Islet precursor cell (in vitro differentiated cells): ENCODE results near the gene RPL3.
"Not testable (repeated sequence)": the region's sequence is repeated elsewhere in the genome, so short reads cannot be mapped to it uniquely, and the experiment has no call there.

Experiments
- DNase-seq: peaks from one replicate; pipeline ENCODE4 v3.0.0-alpha.2; 2018

Gene RPL3

GRCh38 chr22:39351689-39352214 is 32.3 kb upstream of the RPL3 start:
- peak; percentile 84 for DNase-seq

- no peak for DNase-seq
Measured at GRCh38 chr22:39350757-39351688, 31.6 kb upstream of the RPL3 start.

- peak; percentile 58 for DNase-seq
Measured at GRCh38 chr22:39349967-39350726, 30.7 kb upstream of the RPL3 start, which contains the start of gene SYNGR1. TSS of gene SYNGR1 (plus strand) at chr22:39349991. CDS start at chr22:39350011, 20 bp downstream.

GRCh38 chr22:39349506-39349966 is 30.1 kb upstream of the RPL3 start:
- DNase-seq, result peak; percentile 65

- no peak for DNase-seq
Measured at GRCh38 chr22:39348909-39349505, 29.6 kb upstream of the RPL3 start.

- no peak for DNase-seq
Measured at GRCh38 chr22:39345231-39345630, 25.8 kb upstream of the RPL3 start.

GRCh38 chr22:39344046-39344390 is 24.6 kb upstream of the RPL3 start:
- DNase-seq, result no peak

- peak; percentile 89 for DNase-seq
Measured at GRCh38 chr22:39343259-39344045, 24.0 kb upstream of the RPL3 start.

- no peak for DNase-seq
Measured at GRCh38 chr22:39341179-39341578, 21.8 kb upstream of the RPL3 start.

- not testable (repeated sequence) for DNase-seq
Measured at GRCh38 chr22:39339775-39340174, 20.4 kb upstream of the RPL3 start.

GRCh38 chr22:39336411-39336810 is 17.0 kb upstream of the RPL3 start:
- no peak for DNase-seq

- DNase-seq, result no peak
Measured at GRCh38 chr22:39332441-39333064, 13.1 kb upstream of the RPL3 start.

- not testable (repeated sequence) for DNase-seq
Measured at GRCh38 chr22:39330553-39330952, 11.1 kb upstream of the RPL3 start.

- DNase-seq, result peak; percentile 60
Measured at GRCh38 chr22:39327995-39328754, 8.8 kb upstream of the RPL3 start.

GRCh38 chr22:39325392-39325932 is 6.0 kb upstream of the RPL3 start:
- no peak for DNase-seq

GRCh38 chr22:39320616-39321029 is 1.2 kb upstream of the RPL3 start:
- not testable (repeated sequence) for DNase-seq

- DNase-seq, result no peak
Measured at GRCh38 chr22:39318507-39319283, 728 bp downstream of the RPL3 start.

- DNase-seq, result no peak
Measured at GRCh38 chr22:39317775-39318506, 1.5 kb downstream of the RPL3 start.
